HepG2 (cell line): ENCODE data around the gene GNAS.

ENCODE experiments used
- ARID2 ChIP-seq: sonication (generic); formaldehyde crosslinking; IDR thresholded peaks from 2 replicates; pipeline ENCODE4 v1.8.1; 2022; ENCODE audit warnings: mild to moderate bottlenecking, missing genetic modification reagents, borderline replicate concordance
- BHLHE40 ChIP-seq: IDR thresholded peaks from 2 replicates; pipeline ENCODE4 v1.6.1; 2011; ENCODE audit warnings: low read length, improper control_type of control experiment
- EED ChIP-seq: sonication (generic); formaldehyde crosslinking; IDR thresholded peaks from 2 replicates; pipeline ENCODE4 v1.5.0; 2020; ENCODE audit warnings: mild to moderate bottlenecking, missing genetic modification reagents
- POLR2A ChIP-seq, 2 experiments: IDR thresholded peaks; 2 replicates each; pipeline ENCODE4 v1.6.1; 2011; ENCODE audit warnings: low read depth in 2 of 2, low read length in 2 of 2, mild to moderate bottlenecking in 1 of 2, moderate library complexity in 1 of 2; ENCODE audit not compliant: insufficient read depth in 1 of 2
- POLR2AphosphoS5 ChIP-seq: IDR thresholded peaks from 2 replicates; pipeline ENCODE4 v1.6.1; 2012; ENCODE audit warnings: low read depth, low read length
- ZFX ChIP-seq: sonication (generic); formaldehyde crosslinking; IDR thresholded peaks from 2 replicates; pipeline ENCODE4 v1.4.0; 2020; ENCODE audit warnings: mild to moderate bottlenecking, low read depth, missing genetic modification reagents, moderate library complexity
- ZNF317 ChIP-seq: sonication (generic); formaldehyde crosslinking; IDR thresholded peaks from 2 replicates; pipeline ENCODE4 v1.5.0; 2020; ENCODE audit warnings: mild to moderate bottlenecking, missing genetic modification reagents
- ZNF354B ChIP-seq: sonication (generic); formaldehyde crosslinking; IDR thresholded peaks from 2 replicates; pipeline ENCODE4 v1.8.0; 2022; ENCODE audit warnings: mild to moderate bottlenecking, missing genetic modification reagents
- ZNF709 ChIP-seq: sonication (generic); formaldehyde crosslinking; IDR thresholded peaks from 2 replicates; pipeline ENCODE4 v1.5.0; 2020; ENCODE audit warnings: mild to moderate bottlenecking, missing genetic modification reagents
- ZNF777 ChIP-seq: sonication (generic); formaldehyde crosslinking; IDR thresholded peaks from 2 replicates; pipeline ENCODE4 v1.4.0; 2020; ENCODE audit warnings: missing genetic modification reagents
- TF ChIP-seq, protein P1 (sequence below): fragments of 450-650 bp; IDR thresholded peaks from 2 replicates; pipeline ENCODE4 v1.6.1; 2017; ENCODE audit warnings: mild to moderate bottlenecking
- TF ChIP-seq, protein P2 (sequence below): sonication (generic); formaldehyde crosslinking; IDR thresholded peaks from 2 replicates; pipeline ENCODE4 v1.5.0; 2020; ENCODE audit warnings: mild to moderate bottlenecking, missing genetic modification reagents, moderate library complexity

DNA sequence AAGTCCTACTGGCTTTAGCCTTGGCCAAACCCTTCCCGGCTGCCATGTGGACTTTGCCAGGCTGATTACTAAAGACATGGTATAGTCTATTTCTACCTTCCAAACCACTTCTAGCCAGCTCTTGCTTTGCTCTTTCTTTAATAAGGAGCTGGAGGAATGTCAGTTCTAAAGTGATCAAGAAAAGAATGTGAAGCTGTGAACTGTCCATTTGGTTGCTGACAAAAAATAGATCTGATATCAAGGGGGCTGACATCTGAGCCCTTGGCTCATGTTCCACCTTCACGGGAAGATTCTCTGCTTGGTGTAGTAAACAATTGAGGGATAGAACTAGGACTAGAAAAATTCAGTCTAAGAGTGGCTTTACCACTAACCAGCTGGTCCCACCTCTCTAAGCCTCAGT is 24.4 kb upstream of the GNAS start:
- TF ChIP-seq ARID2 (no peak), ZFX (no peak), ZNF317 (CRISPR knock-in tag) (no peak), POLR2A (IDR thresholded peaks at IDR 0.05; ENCODE audit: insufficient read depth in 1 of 2, low read depth in 2 of 2, low read length in 2 of 2) (no peak), POLR2AphosphoS5 (no peak), ZNF354B (CRISPR knock-in tag) (no peak), BHLHE40 (no peak), EED (CRISPR knock-in tag) (no peak), ZNF777 (no peak), ZNF709 (no peak)
- TF ChIP-seq, protein P1, sequence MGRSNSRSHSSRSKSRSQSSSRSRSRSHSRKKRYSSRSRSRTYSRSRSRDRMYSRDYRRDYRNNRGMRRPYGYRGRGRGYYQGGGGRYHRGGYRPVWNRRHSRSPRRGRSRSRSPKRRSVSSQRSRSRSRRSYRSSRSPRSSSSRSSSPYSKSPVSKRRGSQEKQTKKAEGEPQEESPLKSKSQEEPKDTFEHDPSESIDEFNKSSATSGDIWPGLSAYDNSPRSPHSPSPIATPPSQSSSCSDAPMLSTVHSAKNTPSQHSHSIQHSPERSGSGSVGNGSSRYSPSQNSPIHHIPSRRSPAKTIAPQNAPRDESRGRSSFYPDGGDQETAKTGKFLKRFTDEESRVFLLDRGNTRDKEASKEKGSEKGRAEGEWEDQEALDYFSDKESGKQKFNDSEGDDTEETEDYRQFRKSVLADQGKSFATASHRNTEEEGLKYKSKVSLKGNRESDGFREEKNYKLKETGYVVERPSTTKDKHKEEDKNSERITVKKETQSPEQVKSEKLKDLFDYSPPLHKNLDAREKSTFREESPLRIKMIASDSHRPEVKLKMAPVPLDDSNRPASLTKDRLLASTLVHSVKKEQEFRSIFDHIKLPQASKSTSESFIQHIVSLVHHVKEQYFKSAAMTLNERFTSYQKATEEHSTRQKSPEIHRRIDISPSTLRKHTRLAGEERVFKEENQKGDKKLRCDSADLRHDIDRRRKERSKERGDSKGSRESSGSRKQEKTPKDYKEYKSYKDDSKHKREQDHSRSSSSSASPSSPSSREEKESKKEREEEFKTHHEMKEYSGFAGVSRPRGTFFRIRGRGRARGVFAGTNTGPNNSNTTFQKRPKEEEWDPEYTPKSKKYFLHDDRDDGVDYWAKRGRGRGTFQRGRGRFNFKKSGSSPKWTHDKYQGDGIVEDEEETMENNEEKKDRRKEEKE, result no peak
- TF ChIP-seq, protein P2, sequence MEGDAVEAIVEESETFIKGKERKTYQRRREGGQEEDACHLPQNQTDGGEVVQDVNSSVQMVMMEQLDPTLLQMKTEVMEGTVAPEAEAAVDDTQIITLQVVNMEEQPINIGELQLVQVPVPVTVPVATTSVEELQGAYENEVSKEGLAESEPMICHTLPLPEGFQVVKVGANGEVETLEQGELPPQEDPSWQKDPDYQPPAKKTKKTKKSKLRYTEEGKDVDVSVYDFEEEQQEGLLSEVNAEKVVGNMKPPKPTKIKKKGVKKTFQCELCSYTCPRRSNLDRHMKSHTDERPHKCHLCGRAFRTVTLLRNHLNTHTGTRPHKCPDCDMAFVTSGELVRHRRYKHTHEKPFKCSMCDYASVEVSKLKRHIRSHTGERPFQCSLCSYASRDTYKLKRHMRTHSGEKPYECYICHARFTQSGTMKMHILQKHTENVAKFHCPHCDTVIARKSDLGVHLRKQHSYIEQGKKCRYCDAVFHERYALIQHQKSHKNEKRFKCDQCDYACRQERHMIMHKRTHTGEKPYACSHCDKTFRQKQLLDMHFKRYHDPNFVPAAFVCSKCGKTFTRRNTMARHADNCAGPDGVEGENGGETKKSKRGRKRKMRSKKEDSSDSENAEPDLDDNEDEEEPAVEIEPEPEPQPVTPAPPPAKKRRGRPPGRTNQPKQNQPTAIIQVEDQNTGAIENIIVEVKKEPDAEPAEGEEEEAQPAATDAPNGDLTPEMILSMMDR (CRISPR knock-in tag), result no peak
